Left lung (tissue), 10 donors: Measurements from ENCODE around the gene NSD1. TPM values are rescaled to one million over a fixed set of nuclear protein-coding genes. Genes with fewer than 3 reads are reported as not detected.

Source experiments
- ATAC-seq: fragments of 200-7000 bp; cut with Tn5 transposase; one replicate; pipeline ENCODE4 v1.9.1; 2020; ENCODE audit warnings: moderate library complexity
- DNase-seq, 4 donors: peaks; one replicate each; pipeline ENCODE4 v3.0.0-alpha.2; 2013 to 2020
- H3K27ac ChIP-seq, 2 donors: fragments of 200-600 bp; sonication (generic) in 1 of 2; one replicate each; pipeline versions ENCODE4 v1.5.0 to v1.8.0; 2020 to 2021
- H3K27me3 ChIP-seq, 2 donors: fragments of 200-600 bp; sonication (generic) in 1 of 2; one replicate each; pipeline versions ENCODE4 v1.5.0 to v1.8.0; 2020 to 2021
- H3K36me3 ChIP-seq, 2 donors: fragments of 200-600 bp; sonication (generic) in 1 of 2; one replicate each; pipeline versions ENCODE4 v1.5.0 to v1.8.0; 2020 to 2021
- H3K4me1 ChIP-seq, 2 donors: fragments of 200-600 bp; one replicate each; pipeline ENCODE4 v1.8.0; 2021
- H3K4me3 ChIP-seq, 2 donors: fragments of 200-600 bp; sonication (generic) in 1 of 2; one replicate each; pipeline versions ENCODE4 v1.5.0 to v1.8.0; 2020 to 2021; ENCODE audit warnings: mild to moderate bottlenecking in 1 of 2
- H3K9me3 ChIP-seq, 2 donors: fragments of 200-600 bp; sonication (generic) in 1 of 2; one replicate each; pipeline versions ENCODE4 v1.5.0 to v1.8.0; 2020 to 2021
- intact Hi-C, 2 donors: fragments of 100-400 bp; cut with DNase I; formaldehyde crosslinking; loops; one replicate each; pipeline versions ENCODE4 v1.11.2 to v1.14.2; 2022
- polyA plus RNA-seq, 6 donors: library from polyadenylated mRNA; unstranded; fragments of 120-200 nt; gene quantifications; one replicate each; pipeline ENCODE4 v1.2.1, GENCODE V29; 2013; ENCODE audit not compliant: insufficient read length in 6 of 6
- total RNA-seq, 2 donors: library from RNA; stranded (reverse); fragmentation: NEBNext Ultra II Directional; extraction: Animal tissue kit (Norgen Biotek cat#: 25700); gene quantifications; one replicate each; pipeline ENCODE4 v1.2.1, GENCODE V29; 2021
- TF ChIP-seq, protein P1 (sequence below), 2 donors: fragments of 200-600 bp; sonication (generic) in 1 of 2; IDR thresholded peaks; one replicate each; pipeline versions ENCODE4 v1.5.0 to v1.8.0; 2021; ENCODE audit warnings: antibody characterized with exemption in 2 of 2
- donor health status: DM: no; HTN: yes; CAD: no.
- donor health status: DM: no; HTN: no; CAD: no.

NSD1 gene
- total and polyA plus RNA-seq, 8 donors: 45.8 to 79.7 (median 54.1) TPM

DNA sequence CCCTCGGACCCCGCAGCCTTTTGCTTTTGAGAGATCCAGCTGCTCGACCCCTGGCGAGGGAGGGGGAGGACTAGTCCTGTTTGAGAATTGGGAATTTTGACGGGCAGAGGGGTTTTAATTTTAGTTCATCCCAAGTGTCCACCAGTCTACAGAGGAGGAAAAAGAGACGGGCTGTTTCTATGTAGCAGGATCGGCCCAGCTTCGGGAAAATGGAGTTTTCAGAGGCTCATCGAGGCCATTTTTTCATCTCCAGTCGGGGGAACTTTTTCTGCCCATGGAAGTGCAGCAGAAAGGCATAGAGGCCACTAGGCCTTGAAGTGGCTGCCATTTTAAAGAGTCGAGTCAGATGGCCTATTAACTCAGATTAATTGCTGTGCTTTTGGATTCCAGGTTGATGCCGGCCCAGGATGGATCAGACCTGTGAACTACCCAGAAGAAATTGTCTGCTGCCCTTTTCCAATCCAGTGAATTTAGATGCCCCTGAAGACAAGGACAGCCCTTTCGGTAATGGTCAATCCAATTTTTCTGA lies 1.2 kb downstream of the NSD1 start:
- no peak for ATAC-seq
- TF ChIP-seq, protein P1, sequence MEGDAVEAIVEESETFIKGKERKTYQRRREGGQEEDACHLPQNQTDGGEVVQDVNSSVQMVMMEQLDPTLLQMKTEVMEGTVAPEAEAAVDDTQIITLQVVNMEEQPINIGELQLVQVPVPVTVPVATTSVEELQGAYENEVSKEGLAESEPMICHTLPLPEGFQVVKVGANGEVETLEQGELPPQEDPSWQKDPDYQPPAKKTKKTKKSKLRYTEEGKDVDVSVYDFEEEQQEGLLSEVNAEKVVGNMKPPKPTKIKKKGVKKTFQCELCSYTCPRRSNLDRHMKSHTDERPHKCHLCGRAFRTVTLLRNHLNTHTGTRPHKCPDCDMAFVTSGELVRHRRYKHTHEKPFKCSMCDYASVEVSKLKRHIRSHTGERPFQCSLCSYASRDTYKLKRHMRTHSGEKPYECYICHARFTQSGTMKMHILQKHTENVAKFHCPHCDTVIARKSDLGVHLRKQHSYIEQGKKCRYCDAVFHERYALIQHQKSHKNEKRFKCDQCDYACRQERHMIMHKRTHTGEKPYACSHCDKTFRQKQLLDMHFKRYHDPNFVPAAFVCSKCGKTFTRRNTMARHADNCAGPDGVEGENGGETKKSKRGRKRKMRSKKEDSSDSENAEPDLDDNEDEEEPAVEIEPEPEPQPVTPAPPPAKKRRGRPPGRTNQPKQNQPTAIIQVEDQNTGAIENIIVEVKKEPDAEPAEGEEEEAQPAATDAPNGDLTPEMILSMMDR (IDR thresholded peaks at IDR 0.05): no peak
- intact Hi-C loops: no loop called here

GRCh38 chr5:177140312-177140711 lies 6.7 kb downstream of the NSD1 start:
- no peak overlapping the region for H3K27ac ChIP-seq
- ATAC-seq (no peak), DNase-seq (no peak)
- no peaks in the 10 kb centered on the region for H3K27me3 ChIP-seq
- TF ChIP-seq, protein P1 (IDR thresholded peaks at IDR 0.05): no peak
- no peaks in the 10 kb centered on the region for H3K9me3 ChIP-seq
- intact Hi-C loops: no loop called here
- peaks cover 30 to 63% of the 10 kb centered on the region in 2 donors for H3K4me1 ChIP-seq
- peaks cover 0 to 77% of the 10 kb centered on the region in 2 donors for H3K36me3 ChIP-seq
- H3K4me3 ChIP-seq: no peak overlapping the region

More for the DNA sequence above, 1.2 kb downstream of the NSD1 start:
- peak overlapping the region; percentile 89 for H3K27ac ChIP-seq
- H3K36me3 ChIP-seq: peaks cover 0 to 34% of the 10 kb centered on the region in 2 donors
- peaks cover 37 to 60% of the 10 kb centered on the region in 2 donors for H3K4me1 ChIP-seq
- no peak for DNase-seq
- no peaks in the 10 kb centered on the region for H3K27me3 ChIP-seq
- H3K4me3 ChIP-seq: peak overlapping the region; percentile 70 to 76
- no peaks in the 10 kb centered on the region for H3K9me3 ChIP-seq

- TF ChIP-seq, protein P1 (IDR thresholded peaks at IDR 0.05): no peak
- Histone ChIP-seq H3K27me3 (no peaks in the 10 kb centered on the region), H3K27ac (no peak overlapping the region), H3K9me3 (no peaks in the 10 kb centered on the region), H3K4me3 (no peak overlapping the region), H3K4me1 (peaks cover 18 to 52% of the 10 kb centered on the region in 2 donors), H3K36me3 (peaks cover 0 to 79% of the 10 kb centered on the region in 2 donors)
- no peak for ATAC-seq
- intact Hi-C loops: no loop called here
- no peak for DNase-seq
Observed at GRCh38 chr5:177141496-177141895, 7.9 kb downstream of the NSD1 start.

DNA sequence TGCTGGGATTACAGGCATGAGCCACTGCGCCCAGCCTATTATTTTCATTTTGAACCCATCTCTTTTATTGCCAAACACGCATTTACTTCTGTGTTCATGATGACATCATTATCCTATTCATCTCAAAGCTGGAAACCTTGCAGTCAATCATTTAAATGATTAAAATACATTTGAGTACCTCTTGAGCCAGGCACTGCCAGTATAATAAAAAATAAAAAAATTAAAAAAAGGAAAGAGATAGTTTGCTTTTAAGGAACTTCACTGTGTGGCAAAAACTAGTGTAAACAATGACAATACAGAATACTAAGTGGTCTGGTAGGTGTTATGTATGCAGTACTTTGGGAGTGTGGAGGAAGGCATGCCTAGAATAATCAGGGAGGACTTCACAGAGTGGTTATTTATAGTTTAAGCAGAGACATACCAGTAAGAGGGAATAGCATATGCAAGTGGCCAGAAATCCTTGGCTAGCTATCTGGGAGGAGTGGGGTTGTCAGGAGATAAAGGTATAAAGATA lies 8.6 kb downstream of the NSD1 start:
- DNase-seq: no peak
- no peaks in the 10 kb centered on the region for H3K9me3 ChIP-seq
- intact Hi-C loops: no loop called here
- H3K4me3 ChIP-seq: no peak overlapping the region
- H3K36me3 ChIP-seq: peaks cover 0 to 79% of the 10 kb centered on the region in 2 donors
- no peaks in the 10 kb centered on the region for H3K27me3 ChIP-seq
- H3K4me1 ChIP-seq: peaks cover 12 to 45% of the 10 kb centered on the region in 2 donors
- no peak overlapping the region for H3K27ac ChIP-seq
- ATAC-seq: peak; percentile 33
- TF ChIP-seq, protein P1 (IDR thresholded peaks at IDR 0.05): no peak

- Histone ChIP-seq H3K27me3 (no peaks in the 10 kb centered on the region), H3K27ac (no peak overlapping the region)
- no peak for ATAC-seq
Observed at GRCh38 chr5:177142778-177143177, 9.2 kb downstream of the NSD1 start.

More at GRCh38 chr5:177142778-177143177, 9.2 kb downstream of the NSD1 start:
- Histone ChIP-seq H3K4me1 (peaks cover 7 to 39% of the 10 kb centered on the region in 2 donors), H3K9me3 (no peaks in the 10 kb centered on the region), H3K36me3 (peaks cover 0 to 79% of the 10 kb centered on the region in 2 donors), H3K4me3 (no peak overlapping the region)
- intact Hi-C loops: no loop called here
- DNase-seq: no peak
- TF ChIP-seq, protein P1 (IDR thresholded peaks at IDR 0.05): no peak
